H1 (cell line): ENCODE measurements around the gene SLC30A7. TPM values are rescaled to one million over a fixed set of nuclear protein-coding genes. Genes with fewer than 3 reads are reported as not detected.

Experiments
- CTCF ChIA-PET: fragments of 300-600 bp; sonication (Branson Sonifier 250); formaldehyde crosslinking; loops from one replicate; lab custom pipeline; 2021; ENCODE audit not compliant: partially characterized antibody; lab: Charles Lee
- POLR2A ChIA-PET: fragments of 300-600 bp; sonication (Branson Sonifier 250); formaldehyde crosslinking; loops from one replicate; lab custom pipeline; 2021; ENCODE audit warnings: inconsistent platforms; ENCODE audit not compliant: partially characterized antibody; lab: Charles Lee
- DNase-seq, 2 experiments: peaks; one replicate each; pipeline versions ENCODE4 v3.0.0 to v3.0.0-alpha.2; 2010 to 2022; ENCODE audit warnings: low spot score in 2 of 2, low read depth in 1 of 2, mixed read lengths in 1 of 2
- FAIRE-seq: peaks from 2 replicates; lab custom pipeline; 2011; peaks lifted over from hg19 to GRCh38; lab: Jason Lieb, UNC
- H2AFZ ChIP-seq: 2 replicates; pipeline ENCODE4 v1.8.1; 2012; ENCODE audit warnings: low read length, inconsistent platforms
- H2AK5ac ChIP-seq: 2 replicates; pipeline ENCODE4 v1.6.1; 2013; ENCODE audit warnings: low read depth, low read length
- H2BK120ac ChIP-seq: replicated peaks from 2 replicates; pipeline ENCODE3; 2013; ENCODE audit warnings: low read depth, low read length, inconsistent platforms
- H2BK12ac ChIP-seq: 2 replicates; pipeline ENCODE4 v1.6.1; 2013; ENCODE audit warnings: low read depth, low read length
- H2BK15ac ChIP-seq: 2 replicates; pipeline ENCODE4 v1.6.1; 2013; ENCODE audit warnings: low read length
- H2BK20ac ChIP-seq: 2 replicates; pipeline ENCODE4 v1.6.1; 2013; ENCODE audit warnings: low read length
- H2BK5ac ChIP-seq: 2 replicates; pipeline ENCODE4 v1.6.1; 2013; ENCODE audit warnings: low read depth, low read length
- H3K14ac ChIP-seq: 2 replicates; pipeline ENCODE4 v1.6.1; 2013; ENCODE audit warnings: inconsistent platforms; ENCODE audit not compliant: insufficient read length
- H3K18ac ChIP-seq: 2 replicates; pipeline ENCODE4 v1.6.1; 2013; ENCODE audit warnings: low read length; ENCODE audit errors: extremely low read depth
- H3K23ac ChIP-seq: 2 replicates; pipeline ENCODE4 v1.6.1; 2013; ENCODE audit warnings: inconsistent platforms; ENCODE audit not compliant: insufficient read length
- H3K23me2 ChIP-seq: 2 replicates; pipeline ENCODE4 v1.6.1; 2013; ENCODE audit warnings: low read depth, low read length
- H3K27ac ChIP-seq: 2 replicates; pipeline ENCODE4 v1.6.1; 2011; ENCODE audit warnings: low read depth, low read length, inconsistent platforms
- H3K27me3 ChIP-seq, 4 experiments: replicated peaks in 1 of 4; 1 replicate in 1 of 4; 2 replicates in 3 of 4; pipeline versions ENCODE4 v1.6.1 to v1.8.1; 2011 to 2013; ENCODE audit warnings: low read length in 3 of 4, mild to moderate bottlenecking in 3 of 4, inconsistent platforms in 2 of 4, mixed read lengths in 2 of 4, moderate library complexity in 1 of 4; ENCODE audit not compliant: control insufficient read depth in 3 of 4, insufficient read depth in 3 of 4; ENCODE audit errors: extremely low read depth in 1 of 4
- H3K36me3 ChIP-seq, 4 experiments: 2 replicates each; pipeline versions ENCODE4 v1.6.1 to v1.8.1; 2011 to 2013; ENCODE audit warnings: mild to moderate bottlenecking in 4 of 4, low read length in 3 of 4, moderate library complexity in 2 of 4, control low read depth in 1 of 4, inconsistent platforms in 1 of 4; ENCODE audit not compliant: insufficient read depth in 4 of 4, control insufficient read depth in 2 of 4
- H3K4ac ChIP-seq: replicated peaks from 2 replicates; pipeline ENCODE3; 2013; ENCODE audit warnings: low read length, low read depth, mixed read lengths, inconsistent platforms; ENCODE audit not compliant: insufficient read length
- H3K4me1 ChIP-seq, 4 experiments: replicated peaks in 1 of 4; 1 replicate in 1 of 4; 2 replicates in 3 of 4; pipeline versions ENCODE4 v1.6.1 to v1.8.1; 2011 to 2013; ENCODE audit warnings: low read length in 3 of 4, inconsistent platforms in 2 of 4, mixed read lengths in 1 of 4; ENCODE audit not compliant: insufficient read depth in 4 of 4, control insufficient read depth in 3 of 4
- H3K4me2 ChIP-seq, 2 experiments: 2 replicates each; pipeline versions ENCODE4 v1.6.1 to v1.8.1; 2011 to 2013; ENCODE audit warnings: low read depth in 2 of 2, low read length in 2 of 2, control low read depth in 1 of 2, inconsistent platforms in 1 of 2, mild to moderate bottlenecking in 1 of 2; ENCODE audit not compliant: insufficient read depth in 1 of 2
- H3K4me3 ChIP-seq, 4 experiments: fragments of 200-600, 300-600 bp in 1 of 4; sonication (generic), shearing (Covaris generic), sonication (Bioruptor Twin) in 1 of 4; 2 replicates each; pipeline versions ENCODE4 v1.5.1 to v1.8.1; 2011 to 2016; ENCODE audit warnings: low read length in 4 of 4, low read depth in 3 of 4, control low read depth in 2 of 4, inconsistent platforms in 2 of 4, mild to moderate bottlenecking in 2 of 4, mixed read lengths in 1 of 4, moderate library complexity in 1 of 4; ENCODE audit not compliant: insufficient read depth in 2 of 4; ENCODE audit errors: extremely low read depth in 1 of 4
- H3K56ac ChIP-seq: replicated peaks from 2 replicates; pipeline ENCODE3; 2013; ENCODE audit warnings: low read depth, mild to moderate bottlenecking, mixed read lengths, low read length, inconsistent platforms; ENCODE audit not compliant: insufficient read length
- H3K79me1 ChIP-seq: 2 replicates; pipeline ENCODE4 v1.6.1; 2013; ENCODE audit warnings: low read depth, low read length, control low read depth
- H3K79me2 ChIP-seq, 2 experiments: 2 replicates each; pipeline versions ENCODE4 v1.6.1 to v1.8.1; 2012 to 2013; ENCODE audit warnings: low read length in 2 of 2, mild to moderate bottlenecking in 2 of 2, inconsistent platforms in 1 of 2; ENCODE audit not compliant: insufficient read depth in 2 of 2, control insufficient read depth in 1 of 2
- H3K9ac ChIP-seq, 4 experiments: replicated peaks in 1 of 4; 1 replicate in 1 of 4; 2 replicates in 3 of 4; pipeline versions ENCODE4 v1.6.1 to v1.8.1; 2011 to 2013; ENCODE audit warnings: low read depth in 3 of 4, low read length in 3 of 4, control low read depth in 2 of 4, mild to moderate bottlenecking in 2 of 4, moderate library complexity in 2 of 4, inconsistent platforms in 1 of 4; ENCODE audit errors: extremely low read depth in 1 of 4
- H3K9me3 ChIP-seq, 2 experiments: 2 replicates each; pipeline versions ENCODE4 v1.6.1 to v1.8.1; 2012 to 2013; ENCODE audit warnings: mild to moderate bottlenecking in 2 of 2, moderate library complexity in 2 of 2, control low read depth in 1 of 2, inconsistent platforms in 1 of 2, low read depth in 1 of 2, low read length in 1 of 2, mixed read lengths in 1 of 2; ENCODE audit not compliant: insufficient read depth in 2 of 2
- H4K20me1 ChIP-seq, 2 experiments: replicated peaks in 1 of 2; 2 replicates each; pipeline versions ENCODE3 to v1.8.1; 2011 to 2013; ENCODE audit warnings: inconsistent platforms in 2 of 2, low read length in 2 of 2, mild to moderate bottlenecking in 1 of 2; ENCODE audit not compliant: insufficient read depth in 2 of 2, control insufficient read depth in 1 of 2
- H4K5ac ChIP-seq: 2 replicates; pipeline ENCODE4 v1.6.1; 2013; ENCODE audit warnings: low read length, low read depth, mixed read lengths, inconsistent platforms; ENCODE audit not compliant: insufficient read length
- H4K8ac ChIP-seq: 2 replicates; pipeline ENCODE4 v1.8.0; 2013; ENCODE audit warnings: mild to moderate bottlenecking, moderate library complexity, low read length, inconsistent platforms; ENCODE audit not compliant: insufficient read depth; ENCODE audit errors: extremely low read depth
- H4K91ac ChIP-seq: replicated peaks from 2 replicates; pipeline ENCODE3; 2013; ENCODE audit warnings: low read length, mixed read lengths, inconsistent platforms; ENCODE audit not compliant: insufficient read length
- ATF3 ChIP-seq: IDR thresholded peaks from 2 replicates; pipeline ENCODE4 v1.6.1; 2011; ENCODE audit warnings: low read depth, mild to moderate bottlenecking, low read length; ENCODE audit not compliant: insufficient read depth
- BACH1 ChIP-seq: IDR thresholded peaks from 2 replicates; pipeline ENCODE4 v1.6.1; 2012; ENCODE audit warnings: low read length, improper control_type of control experiment
- CTCF ChIP-seq, 3 experiments: IDR thresholded peaks; 1 replicate in 2 of 3; 2 replicates in 1 of 3; pipeline versions ENCODE4 v1.5.1 to v1.6.1; 2011; ENCODE audit warnings: low read length in 3 of 3, mild to moderate bottlenecking in 3 of 3, inconsistent platforms in 2 of 3, low read depth in 1 of 3, moderate library complexity in 1 of 3; ENCODE audit not compliant: insufficient read depth in 1 of 3; ENCODE audit errors: control extremely low read depth in 1 of 3
- E2F6 ChIP-seq: IDR thresholded peaks from 2 replicates; pipeline ENCODE4 v1.6.1; 2012; ENCODE audit warnings: inconsistent platforms
- JUND ChIP-seq: IDR thresholded peaks from 2 replicates; pipeline ENCODE4 v1.6.1; 2011; ENCODE audit warnings: mild to moderate bottlenecking, improper control_type of control experiment, low read length
- KDM5A ChIP-seq: fragments of 200-600 bp; IDR thresholded peaks from 2 replicates; pipeline ENCODE4 v1.7.1; 2012; ENCODE audit warnings: mild to moderate bottlenecking, low read length, inconsistent platforms, mixed read lengths
- RAD21 ChIP-seq, 2 experiments: IDR thresholded peaks in 1 of 2; conservative IDR thresholded peaks in 1 of 2; 2 replicates each; pipeline ENCODE4 v1.6.1; 2011; ENCODE audit warnings: low read depth in 2 of 2, low read length in 2 of 2, improper control_type of control experiment in 1 of 2, inconsistent platforms in 1 of 2, mild to moderate bottlenecking in 1 of 2, moderate library complexity in 1 of 2
- WGBS, 2 experiments: shearing (Covaris generic) in 1 of 2; methylation state at CpG; one replicate each; pipeline versions ENCODE4 v1.1.6 to v1.1.7; 2013 to 2015; ENCODE audit warnings: low lambda C conversion rate in 2 of 2, mixed read lengths in 2 of 2, inconsistent platforms in 1 of 2, low coverage in 1 of 2, missing lambda C conversion rate in 1 of 2; ENCODE audit not compliant: insufficient replicate concordance in 2 of 2, insufficient coverage in 1 of 2, insufficient read length in 1 of 2; ENCODE audit errors: extremely low coverage in 1 of 2, missing lambda C conversion rate in 1 of 2; 5-methylcytosine and 5-hydroxymethylcytosine counted together
- polyA plus RNA-seq, 7 experiments: library from polyadenylated mRNA; depleted of rRNA in 3 of 7; stranded (reverse) in 5 of 7; unstranded in 2 of 7; fragments of >200 nt in 5 of 7; fragments of 200-250 nt in 2 of 7; gene quantifications; 1 replicate in 5 of 7; 2 replicates in 1 of 7; 4 replicates in 1 of 7; pipeline versions ENCODE4 v1.2.1 to v1.2.3, GENCODE V29; 2011 to 2013; ENCODE audit warnings: missing spikeins in 2 of 7, mixed read lengths in 2 of 7
- total RNA-seq: library from RNA; stranded (reverse); fragmentation: NEBNext Ultra II Directional; extraction: Animal tissue kit (Norgen Biotek cat#: 25700); gene quantifications from 2 replicates; pipeline ENCODE4 v1.2.1, GENCODE V29; 2021

Gene SLC30A7
- total and polyA plus RNA-seq, 2 of the 8 experiments (the other 6 are each of a cell fraction or from before 2014, with no cell fraction given): 5.5 to 22.1 TPM

- no peaks in the 10 kb centered on the region for H3K79me2 ChIP-seq
- no peak overlapping the region for H2AFZ ChIP-seq
- H3K4ac ChIP-seq: no peak overlapping the region
- no peaks in the 10 kb centered on the region for H3K23me2 ChIP-seq
- no peak overlapping the region for H2BK20ac ChIP-seq
- CTCF ChIA-PET: interaction anchor here (0.6 to 4.9 kb wide), 43 partner anchors 10 to 1056 kb away, joined by 3 to 68 read pairs (median 4); partner anchors contain the start of gene GPR88
- H2AK5ac ChIP-seq: no peak overlapping the region
- no peak overlapping the region for H3K18ac ChIP-seq
- no peak overlapping the region for H2BK120ac ChIP-seq
- H3K23ac ChIP-seq: no peak overlapping the region
- POLR2A ChIA-PET: interaction anchor here (0.6 kb wide), 1 partner anchor 1010 kb away, joined by 3 read pairs; no protein-coding TSS in a partner anchor
- no peaks in the 10 kb centered on the region; a peak in 2 of 8 replicates for H3K36me3 ChIP-seq
- no peaks in the 10 kb centered on the region for H4K20me1 ChIP-seq
- H3K27ac ChIP-seq: no peak overlapping the region
- H3K4me3 ChIP-seq: no peak overlapping the region
- no peak overlapping the region for H3K4me2 ChIP-seq
- no peaks in the 10 kb centered on the region for H3K79me1 ChIP-seq
- TF ChIP-seq E2F6 (no peak), KDM5A (no peak), JUND (0 out of 2 replicates have a peak, but pooled peaks have one; percentile 18), BACH1 (no peak), RAD21 (IDR thresholded peaks at IDR 0.05 in 1 of 2, conservative IDR thresholded peaks at IDR 0.05 in 1 of 2; ENCODE audit: low read depth in 2 of 2, low read length in 2 of 2) (peak; percentile 56 to 67), CTCF (IDR thresholded peaks at IDR 0.05; ENCODE audit: control extremely low read depth in 1 of 3, insufficient read depth in 1 of 3, low read depth in 1 of 3, low read length in 3 of 3) (peak in 2 of 3 experiments; percentile 30 to 38; a peak in 2 of 4 replicates), ATF3 (no peak)
- WGBS, 2 experiments: 32% methylated on average over 7 of the region's 7 CpGs; no CpG with 5 or more reads in 1 of the 2 experiments
- H4K5ac ChIP-seq: no peak overlapping the region
- peaks cover 0 to 1% (median 0%) of the 10 kb centered on the region in 4 experiments; a peak in 1 of 7 replicates for H3K27me3 ChIP-seq
- H3K56ac ChIP-seq: no peak overlapping the region
- no peak overlapping the region for H3K14ac ChIP-seq
- H2BK15ac ChIP-seq: no peak overlapping the region
- no peak for FAIRE-seq
- H3K9ac ChIP-seq: no peak overlapping the region
- no peaks in the 10 kb centered on the region for H3K9me3 ChIP-seq
- no peak overlapping the region for H2BK5ac ChIP-seq
- no peak for DNase-seq
- no peaks in the 10 kb centered on the region for H3K4me1 ChIP-seq
- H4K8ac ChIP-seq: no peak overlapping the region
- no peak overlapping the region for H2BK12ac ChIP-seq
- no peak overlapping the region for H4K91ac ChIP-seq
Observed at GRCh38 chr1:100868364-100868995, 27.4 kb upstream of the SLC30A7 start.
